Ectodermal cell (in vitro differentiated cells): Measurements from ENCODE around the gene DMWD.
"Not testable (repeated sequence)": the region's sequence is repeated elsewhere in the genome, so short reads cannot be mapped to it uniquely, and the experiment has no call there.

Source experiments
- H3K27ac ChIP-seq: 2 replicates; pipeline ENCODE4 v1.7.0; 2013; ENCODE audit warnings: mild to moderate bottlenecking, low read depth, low read length; ENCODE audit not compliant: insufficient read depth, poor library complexity, severe bottlenecking
- H3K27me3 ChIP-seq: 2 replicates; pipeline ENCODE4 v1.7.0; 2013; ENCODE audit warnings: mild to moderate bottlenecking, low read length; ENCODE audit not compliant: insufficient read depth, control insufficient read depth, poor library complexity, severe bottlenecking
- H3K36me3 ChIP-seq: one replicate; pipeline ENCODE4 v1.7.0; 2013; ENCODE audit warnings: low read length; ENCODE audit not compliant: control insufficient read depth, insufficient read depth
- H3K4me1 ChIP-seq: one replicate; pipeline ENCODE4 v1.7.0; 2013; ENCODE audit warnings: low read length; ENCODE audit not compliant: control insufficient read depth, insufficient read depth
- H3K4me3 ChIP-seq: 2 replicates; pipeline ENCODE4 v1.7.0; 2013; ENCODE audit warnings: low read depth, low read length, control low read depth; ENCODE audit not compliant: insufficient read depth
- H3K9me3 ChIP-seq: 2 replicates; pipeline ENCODE4 v1.7.0; 2013; ENCODE audit warnings: mild to moderate bottlenecking, low read length, moderate library complexity; ENCODE audit not compliant: control insufficient read depth
- WGBS, 2 experiments: methylation state at CpG; one replicate each; pipeline ENCODE4 v1.1.7; 2013; ENCODE audit warnings: missing lambda C conversion rate in 2 of 2; 5-methylcytosine and 5-hydroxymethylcytosine counted together

DMWD gene

GRCh38 chr19:45764475-45764874 lies 28.2 kb downstream of the DMWD start:
- Histone ChIP-seq H3K9me3 (no peaks in the 10 kb centered on the region), H3K4me1 (peaks cover 32% of the 10 kb centered on the region), H3K27me3 (no peaks in the 10 kb centered on the region), H3K27ac (no peak overlapping the region), H3K4me3 (no peak overlapping the region), H3K36me3 (no peaks in the 10 kb centered on the region)
- WGBS, 2 experiments = 37 to 44% methylated on average over 6 of the region's 6 CpGs

GRCh38 chr19:45763691-45764294 lies 28.9 kb downstream of the DMWD start:
- H3K27ac ChIP-seq = no peak overlapping the region
- peaks cover 32% of the 10 kb centered on the region for H3K4me1 ChIP-seq
- no peak overlapping the region for H3K4me3 ChIP-seq
- 73 to 76% methylated on average over 27 of the region's 27 CpGs for WGBS, 2 experiments
- no peaks in the 10 kb centered on the region for H3K36me3 ChIP-seq
- H3K27me3 ChIP-seq = no peaks in the 10 kb centered on the region
- H3K9me3 ChIP-seq = no peaks in the 10 kb centered on the region

GRCh38 chr19:45762870-45763631 lies 29.6 kb downstream of the DMWD start:
- Histone ChIP-seq H3K4me1 (peaks cover 32% of the 10 kb centered on the region), H3K9me3 (no peaks in the 10 kb centered on the region), H3K27me3 (no peaks in the 10 kb centered on the region), H3K36me3 (no peaks in the 10 kb centered on the region), H3K27ac (no peak overlapping the region), H3K4me3 (no peak overlapping the region)
- 92 to 94% methylated on average over 15 of the region's 15 CpGs for WGBS, 2 experiments

- H3K27me3 ChIP-seq = no peaks in the 10 kb centered on the region
- H3K9me3 ChIP-seq = no peaks in the 10 kb centered on the region
- no peak overlapping the region for H3K27ac ChIP-seq
- H3K36me3 ChIP-seq = no peaks in the 10 kb centered on the region
- peaks cover 29% of the 10 kb centered on the region for H3K4me1 ChIP-seq
- no peak overlapping the region for H3K4me3 ChIP-seq
- WGBS, 2 experiments = 68% methylated on average over 17 of the region's 17 CpGs
Measured at GRCh38 chr19:45761714-45762113, 30.9 kb downstream of the DMWD start.

- Histone ChIP-seq H3K27ac (no peak overlapping the region), H3K9me3 (no peaks in the 10 kb centered on the region), H3K4me3 (no peak overlapping the region), H3K4me1 (peaks cover under 1% of the 10 kb centered on the region), H3K27me3 (no peaks in the 10 kb centered on the region), H3K36me3 (no peaks in the 10 kb centered on the region)
- 92 to 93% methylated on average over 9 of the region's 9 CpGs for WGBS, 2 experiments
Measured at GRCh38 chr19:45758921-45759320, 33.7 kb downstream of the DMWD start.

- H3K36me3 ChIP-seq = no peaks in the 10 kb centered on the region
- WGBS, 2 experiments = 89 to 92% methylated on average over 9 of the region's 9 CpGs
- H3K27me3 ChIP-seq = no peaks in the 10 kb centered on the region
- no peak overlapping the region for H3K27ac ChIP-seq
- H3K4me3 ChIP-seq = no peak overlapping the region
- H3K4me1 ChIP-seq = no peaks in the 10 kb centered on the region
- H3K9me3 ChIP-seq = no peaks in the 10 kb centered on the region
Measured at GRCh38 chr19:45757695-45758094, 35.0 kb downstream of the DMWD start.

GRCh38 chr19:45754323-45754722 lies 38.3 kb downstream of the DMWD start:
- WGBS, 2 experiments = 93 to 96% methylated on average over 8 of the region's 8 CpGs
- no peak overlapping the region for H3K27ac ChIP-seq
- no peaks in the 10 kb centered on the region for H3K4me1 ChIP-seq
- no peaks in the 10 kb centered on the region for H3K27me3 ChIP-seq
- H3K9me3 ChIP-seq = no peaks in the 10 kb centered on the region
- no peak overlapping the region for H3K4me3 ChIP-seq
- H3K36me3 ChIP-seq = no peaks in the 10 kb centered on the region

- no peaks in the 10 kb centered on the region for H3K36me3 ChIP-seq
- H3K27me3 ChIP-seq = no peaks in the 10 kb centered on the region
- no peak overlapping the region for H3K4me3 ChIP-seq
- H3K27ac ChIP-seq = no peak overlapping the region
- no peaks in the 10 kb centered on the region for H3K4me1 ChIP-seq
- WGBS, 2 experiments = 55 to 61% methylated on average over 6 of the region's 6 CpGs
- H3K9me3 ChIP-seq = no peaks in the 10 kb centered on the region
Measured at GRCh38 chr19:45753548-45753947, 39.1 kb downstream of the DMWD start.

- Histone ChIP-seq H3K4me1 (no peaks in the 10 kb centered on the region), H3K9me3 (no peaks in the 10 kb centered on the region), H3K4me3 (no peak overlapping the region), H3K27me3 (no peaks in the 10 kb centered on the region), H3K36me3 (no peaks in the 10 kb centered on the region), H3K27ac (no peak overlapping the region)
- WGBS, 2 experiments = 89 to 93% methylated on average over 12 of the region's 12 CpGs
Measured at GRCh38 chr19:45752639-45753038, 40.0 kb downstream of the DMWD start.

GRCh38 chr19:45751483-45751882 lies 41.2 kb downstream of the DMWD start:
- H3K4me1 ChIP-seq, H3K27me3 ChIP-seq, H3K36me3 ChIP-seq, H3K9me3 ChIP-seq, H3K4me3 ChIP-seq, H3K27ac ChIP-seq: not testable (repeated sequence)
- 90 to 97% methylated on average over 10 of the region's 10 CpGs for WGBS, 2 experiments
